T-helper 2 cell treated with Interferon-gamma antibody and Interleukin-4, amounts not matched to agents 5 μg/mL and 100 μg/mL, for 36 hours (primary cell): ENCODE results near the gene MAD1L1.
"Not testable (repeated sequence)": the region's sequence is repeated elsewhere in the genome, so short reads cannot be mapped to it uniquely, and the experiment has no call there.

Experiments
- DNase-seq: peaks from one replicate; pipeline ENCODE4 v3.0.0; 2021; ENCODE audit warnings: low spot score
- H3K27ac Mint-ChIP-seq: one replicate; pipeline ENCODE4 v1.8.0; 2021; ENCODE audit warnings: mild to moderate bottlenecking, mixed read lengths
- H3K27me3 Mint-ChIP-seq: one replicate; pipeline ENCODE4 v1.8.0; 2021; ENCODE audit warnings: low read depth, mixed read lengths
- H3K36me3 Mint-ChIP-seq: one replicate; pipeline ENCODE4 v1.8.0; 2021; ENCODE audit warnings: low read depth, mixed read lengths
- H3K4me1 Mint-ChIP-seq: one replicate; pipeline ENCODE4 v1.8.0; 2021; ENCODE audit warnings: low read depth, mixed read lengths
- H3K4me3 Mint-ChIP-seq: one replicate; pipeline ENCODE4 v1.8.0; 2022; ENCODE audit warnings: mild to moderate bottlenecking, moderate library complexity, mixed read lengths
- H3K9me3 Mint-ChIP-seq: one replicate; pipeline ENCODE4 v1.8.0; 2021; ENCODE audit warnings: mixed read lengths

The MAD1L1 gene

GRCh38 chr7:1883834-1884582, 348.7 kb downstream of the MAD1L1 start:
- H3K4me3 Mint-ChIP-seq: no peak overlapping the region
- H3K27ac Mint-ChIP-seq: no peak overlapping the region
- no peaks in the 10 kb centered on the region for H3K27me3 Mint-ChIP-seq
- H3K36me3 Mint-ChIP-seq: peaks cover 50% of the 10 kb centered on the region
- H3K9me3 Mint-ChIP-seq: peaks cover 10% of the 10 kb centered on the region
- DNase-seq: no peak
- H3K4me1 Mint-ChIP-seq: peaks cover 23% of the 10 kb centered on the region

- H3K4me1 Mint-ChIP-seq: peaks cover 21% of the 10 kb centered on the region
These were observed 349.5 kb downstream of the MAD1L1 start for GRCh38 chr7:1883031-1883761.

GRCh38 chr7:1882451-1882850, 350.3 kb downstream of the MAD1L1 start:
- peaks cover 21% of the 10 kb centered on the region for H3K4me1 Mint-ChIP-seq
- H3K36me3 Mint-ChIP-seq: peaks cover 44% of the 10 kb centered on the region
- H3K27ac Mint-ChIP-seq: peak overlapping the region; percentile 82
- H3K9me3 Mint-ChIP-seq: peaks cover 12% of the 10 kb centered on the region
- H3K4me3 Mint-ChIP-seq: peak overlapping the region; percentile 14
- no peaks in the 10 kb centered on the region for H3K27me3 Mint-ChIP-seq
- DNase-seq: no peak

More at GRCh38 chr7:1883031-1883761, 349.5 kb downstream of the MAD1L1 start:
- peaks cover 48% of the 10 kb centered on the region for H3K36me3 Mint-ChIP-seq
- DNase-seq: no peak
- peak overlapping the region; percentile 14 for H3K4me3 Mint-ChIP-seq
- no peaks in the 10 kb centered on the region for H3K27me3 Mint-ChIP-seq
- peak overlapping the region; percentile 82 for H3K27ac Mint-ChIP-seq
- H3K9me3 Mint-ChIP-seq: peaks cover 12% of the 10 kb centered on the region

- no peak for DNase-seq
- Mint-ChIP-seq H3K27me3 (no peaks in the 10 kb centered on the region), H3K4me3 (peak overlapping the region; percentile 24), H3K4me1 (peaks cover 21% of the 10 kb centered on the region), H3K9me3 (peaks cover 12% of the 10 kb centered on the region), H3K27ac (peak overlapping the region; percentile 69), H3K36me3 (peaks cover 39% of the 10 kb centered on the region)
These were observed 350.8 kb downstream of the MAD1L1 start for GRCh38 chr7:1881946-1882345.

- not testable (repeated sequence) for H3K27ac Mint-ChIP-seq, H3K4me3 Mint-ChIP-seq, H3K27me3 Mint-ChIP-seq, DNase-seq, H3K4me1 Mint-ChIP-seq
- Mint-ChIP-seq H3K9me3 (peaks cover 12% of the 10 kb centered on the region), H3K36me3 (peaks cover 37% of the 10 kb centered on the region)
These were observed 356.1 kb downstream of the MAD1L1 start for GRCh38 chr7:1876641-1877040.

GRCh38 chr7:1875392-1876199, 357.1 kb downstream of the MAD1L1 start:
- not testable (repeated sequence) for H3K27ac Mint-ChIP-seq, DNase-seq, H3K27me3 Mint-ChIP-seq, H3K4me1 Mint-ChIP-seq, H3K4me3 Mint-ChIP-seq
- Mint-ChIP-seq H3K36me3 (peaks cover 37% of the 10 kb centered on the region), H3K9me3 (peaks cover 21% of the 10 kb centered on the region)

- not testable (repeated sequence) for H3K27me3 Mint-ChIP-seq, H3K4me3 Mint-ChIP-seq, H3K27ac Mint-ChIP-seq, H3K4me1 Mint-ChIP-seq, DNase-seq
- Mint-ChIP-seq H3K9me3 (peaks cover 21% of the 10 kb centered on the region), H3K36me3 (peaks cover 35% of the 10 kb centered on the region)
These were observed 358.0 kb downstream of the MAD1L1 start for GRCh38 chr7:1874590-1875391.

GRCh38 chr7:1873857-1874589, 358.7 kb downstream of the MAD1L1 start:
- Mint-ChIP-seq H3K4me1 (peaks cover 2% of the 10 kb centered on the region), H3K27ac (no peak overlapping the region), H3K27me3 (no peaks in the 10 kb centered on the region), H3K9me3 (peaks cover 21% of the 10 kb centered on the region), H3K4me3 (no peak overlapping the region), H3K36me3 (peaks cover 28% of the 10 kb centered on the region)
- DNase-seq: no peak

- Mint-ChIP-seq H3K27ac (no peak overlapping the region), H3K4me3 (no peak overlapping the region), H3K36me3 (peaks cover 24% of the 10 kb centered on the region), H3K4me1 (peaks cover 2% of the 10 kb centered on the region), H3K9me3 (peaks cover 18% of the 10 kb centered on the region), H3K27me3 (no peaks in the 10 kb centered on the region)
- no peak for DNase-seq
These were observed 359.3 kb downstream of the MAD1L1 start for GRCh38 chr7:1873421-1873820.

- no peak overlapping the region for H3K27ac Mint-ChIP-seq
- no peak overlapping the region for H3K4me3 Mint-ChIP-seq
- no peak for DNase-seq
- H3K36me3 Mint-ChIP-seq: peaks cover 23% of the 10 kb centered on the region
- H3K9me3 Mint-ChIP-seq: peaks cover 14% of the 10 kb centered on the region
- no peaks in the 10 kb centered on the region for H3K27me3 Mint-ChIP-seq
- peaks cover 2% of the 10 kb centered on the region for H3K4me1 Mint-ChIP-seq
These were observed 359.7 kb downstream of the MAD1L1 start for GRCh38 chr7:1873070-1873405.

- Mint-ChIP-seq H3K27me3 (no peaks in the 10 kb centered on the region), H3K4me1 (peaks cover 2% of the 10 kb centered on the region), H3K9me3 (peaks cover 10% of the 10 kb centered on the region), H3K4me3 (no peak overlapping the region), H3K36me3 (peaks cover 20% of the 10 kb centered on the region), H3K27ac (no peak overlapping the region)
- no peak for DNase-seq
These were observed 360.3 kb downstream of the MAD1L1 start for GRCh38 chr7:1872191-1873069.

- Mint-ChIP-seq H3K4me1 (peaks cover 2% of the 10 kb centered on the region), H3K9me3 (peaks cover 10% of the 10 kb centered on the region), H3K36me3 (peaks cover 15% of the 10 kb centered on the region), H3K27me3 (no peaks in the 10 kb centered on the region), H3K27ac (no peak overlapping the region), H3K4me3 (no peak overlapping the region)
- DNase-seq: no peak
These were observed 363.2 kb downstream of the MAD1L1 start for GRCh38 chr7:1869452-1870130.
